ENCODE results near the gene KHK. TPM values are rescaled to one million over a fixed set of nuclear protein-coding genes. Genes with fewer than 3 reads are reported as not detected.

KHK gene
- total RNA-seq, 1 experiment from 2014 or later, result 9.3 TPM

- Mint-ChIP-seq H3K9me3 (ENCODE audit: unreplicated experiment) (no peaks in the 10 kb centered on the region), H3K36me3 (ENCODE audit: insufficient read depth, unreplicated experiment) (peaks cover 14% of the 10 kb centered on the region), H3K27ac (ENCODE audit: unreplicated experiment) (no peak overlapping the region), H3K27me3 (ENCODE audit: insufficient read depth, unreplicated experiment) (no peaks in the 10 kb centered on the region), H3K4me1 (ENCODE audit: low read depth, unreplicated experiment) (peaks cover 15% of the 10 kb centered on the region), H3K4me3 (ENCODE audit: unreplicated experiment) (no peak overlapping the region)
- ChIA-PET POLR2A (no interaction called here), CTCF (no interaction called here)
- no peak for TF ChIP-seq CTCF (IDR thresholded peaks at IDR 0.05; ENCODE audit: insufficient read depth in 1 of 2, low read depth in 1 of 2, low read length in 1 of 2, severe bottlenecking in 1 of 2, unreplicated experiment in 1 of 2)
- no peaks in the 10 kb centered on the region for H3K27me3 ChIP-seq (replicated peaks; ENCODE audit: control insufficient read depth, insufficient read depth, low read length)
- peaks cover 16% of the 10 kb centered on the region for H3K4me1 ChIP-seq
- H3K36me3 ChIP-seq (ENCODE audit: control insufficient read depth, insufficient read depth, low read length), result no peaks in the 10 kb centered on the region; the same call in 1 of the 2 replicates
- no TSS peak for BruUV-seq (replicated peaks)
- no peak for DNase-seq
- no peak overlapping the region for H3K4me3 ChIP-seq (ENCODE audit: low read depth, low read length)
- no peaks in the 10 kb centered on the region for H3K9me3 ChIP-seq
- intact Hi-C loops (cut with micrococcal nuclease; ENCODE audit: unreplicated experiment), result no loop called here
These were observed 42.3 kb downstream of the KHK start for GRCh38 chr2:27128668-27129571.

DNA sequence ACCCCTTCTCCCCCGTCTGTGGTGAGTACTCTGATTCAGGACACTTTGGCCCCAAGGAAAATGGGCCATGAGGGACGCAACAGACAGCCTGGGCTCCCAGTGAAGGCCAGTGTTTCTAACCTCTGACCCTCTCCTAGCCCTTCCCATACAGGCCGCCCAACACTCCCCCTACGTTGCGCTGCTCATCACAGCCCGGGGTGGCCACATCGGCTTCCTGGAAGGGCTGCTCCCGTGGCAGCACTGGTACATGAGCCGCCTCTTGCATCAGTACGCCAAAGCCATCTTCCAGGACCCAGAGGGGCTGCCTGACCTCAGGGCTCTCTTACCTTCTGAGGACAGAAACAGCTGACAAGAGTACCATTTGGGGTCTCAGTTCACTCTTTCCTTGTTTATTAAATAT is 43.8 kb downstream of the KHK start:
- intact Hi-C loops (cut with micrococcal nuclease; ENCODE audit: unreplicated experiment), result no loop called here
- H3K36me3 Mint-ChIP-seq (ENCODE audit: insufficient read depth, unreplicated experiment), result peaks cover 28% of the 10 kb centered on the region
- no peaks in the 10 kb centered on the region for H3K27me3 Mint-ChIP-seq (ENCODE audit: insufficient read depth, unreplicated experiment)
- H3K9me3 ChIP-seq, result no peaks in the 10 kb centered on the region
- BruUV-seq (replicated peaks), result no TSS peak
- H3K9me3 Mint-ChIP-seq (ENCODE audit: unreplicated experiment), result no peaks in the 10 kb centered on the region
- peaks cover 15% of the 10 kb centered on the region for H3K4me1 ChIP-seq
- TF ChIP-seq CTCF (IDR thresholded peaks at IDR 0.05; ENCODE audit: insufficient read depth in 1 of 2, low read depth in 1 of 2, low read length in 1 of 2, severe bottlenecking in 1 of 2, unreplicated experiment in 1 of 2), result no peak
- H3K27me3 ChIP-seq (replicated peaks; ENCODE audit: control insufficient read depth, insufficient read depth, low read length), result no peaks in the 10 kb centered on the region
- no peaks in the 10 kb centered on the region; the same call in 1 of the 2 replicates for H3K36me3 ChIP-seq (ENCODE audit: control insufficient read depth, insufficient read depth, low read length)
- ChIA-PET POLR2A (no interaction called here), CTCF (no interaction called here)
- DNase-seq, result no peak
- no peak overlapping the region for H3K4me3 Mint-ChIP-seq (ENCODE audit: unreplicated experiment)
- no peak overlapping the region for H3K4me3 ChIP-seq (ENCODE audit: low read depth, low read length)
- H3K27ac Mint-ChIP-seq (ENCODE audit: unreplicated experiment), result no peak overlapping the region
- H3K4me1 Mint-ChIP-seq (ENCODE audit: low read depth, unreplicated experiment), result peaks cover 15% of the 10 kb centered on the region

DNA sequence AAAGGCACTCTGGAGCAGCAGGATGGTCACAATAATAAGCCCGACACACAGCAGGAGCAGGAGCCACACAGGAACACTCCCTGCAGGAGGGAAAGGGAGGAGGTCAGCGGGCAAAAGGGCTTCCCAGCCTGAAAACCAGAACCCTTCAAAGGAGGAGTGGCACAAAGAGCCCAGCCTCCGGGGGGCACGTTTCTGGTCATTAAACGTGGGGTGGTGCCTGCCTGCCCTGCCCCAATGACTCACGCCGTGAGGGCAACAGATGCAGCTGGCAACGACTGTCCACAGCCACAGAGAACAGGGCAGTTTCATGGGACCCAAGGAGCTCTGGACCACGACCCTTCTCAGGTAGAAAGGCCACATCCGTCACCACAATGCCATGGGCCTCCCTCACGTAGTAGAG is 44.9 kb downstream of the KHK start:
- BruUV-seq (replicated peaks), result no TSS peak
- DNase-seq, result no peak
- intact Hi-C loops (cut with micrococcal nuclease; ENCODE audit: unreplicated experiment), result no loop called here
- POLR2A ChIA-PET, result no interaction called here
- H3K9me3 Mint-ChIP-seq (ENCODE audit: unreplicated experiment), result no peaks in the 10 kb centered on the region
- Histone ChIP-seq H3K4me1 (peaks cover 9% of the 10 kb centered on the region), H3K4me3 (ENCODE audit: low read depth, low read length) (no peak overlapping the region), H3K9me3 (no peaks in the 10 kb centered on the region), H3K27me3 (replicated peaks; ENCODE audit: control insufficient read depth, insufficient read depth, low read length) (no peaks in the 10 kb centered on the region), H3K36me3 (ENCODE audit: control insufficient read depth, insufficient read depth, low read length) (no peaks in the 10 kb centered on the region; the same call in 1 of the 2 replicates)
- peaks cover 28% of the 10 kb centered on the region for H3K36me3 Mint-ChIP-seq (ENCODE audit: insufficient read depth, unreplicated experiment)
- CTCF ChIA-PET, result no interaction called here
- H3K4me3 Mint-ChIP-seq (ENCODE audit: unreplicated experiment), result no peak overlapping the region
- H3K27ac Mint-ChIP-seq (ENCODE audit: unreplicated experiment), result no peak overlapping the region
- H3K4me1 Mint-ChIP-seq (ENCODE audit: low read depth, unreplicated experiment), result peaks cover 9% of the 10 kb centered on the region
- TF ChIP-seq CTCF (IDR thresholded peaks at IDR 0.05; ENCODE audit: insufficient read depth in 1 of 2, low read depth in 1 of 2, low read length in 1 of 2, severe bottlenecking in 1 of 2, unreplicated experiment in 1 of 2), result no peak
- no peaks in the 10 kb centered on the region for H3K27me3 Mint-ChIP-seq (ENCODE audit: insufficient read depth, unreplicated experiment)
